ENCODE data around the gene TAF6L.
"Not testable (repeated sequence)": the region's sequence is repeated elsewhere in the genome, so short reads cannot be mapped to it uniquely, and the experiment has no call there.

TAF6L gene

DNA sequence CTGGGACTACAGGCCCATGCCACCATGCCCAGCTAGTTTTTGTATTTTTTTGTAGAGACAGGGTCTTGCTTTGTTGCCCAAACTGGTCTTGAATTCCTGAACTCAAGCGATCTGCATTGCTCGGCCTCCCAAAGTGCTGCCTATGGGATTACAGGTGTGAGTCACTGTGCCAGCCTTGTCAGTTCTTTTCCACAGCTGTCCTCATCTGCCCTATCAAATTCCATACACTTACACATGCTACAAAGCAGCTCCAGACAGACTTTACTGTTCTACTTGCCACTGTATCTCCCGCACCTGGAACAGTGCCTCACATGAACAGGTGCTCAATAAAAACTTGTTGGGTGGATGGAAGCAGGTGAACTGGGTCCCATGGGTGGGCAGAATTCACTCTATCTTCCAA, 52.5 kb downstream of the TAF6L start:
- no peak overlapping the region for H3K4me2 ChIP-seq (ENCODE audit: low read depth, low read length, poor library complexity, severe bottlenecking)
- H3K79me2 ChIP-seq (ENCODE audit: insufficient read depth, low read length): peaks cover 11% of the 10 kb centered on the region; the same call in 1 of the 2 replicates
- no peak overlapping the region for H3K4me3 ChIP-seq (ENCODE audit: low read length, poor library complexity, severe bottlenecking)
- H3K9ac ChIP-seq (ENCODE audit: low read depth, low read length, poor library complexity, severe bottlenecking): no peak overlapping the region
- H3K4me1 ChIP-seq (ENCODE audit: insufficient read depth, low read length, poor library complexity, severe bottlenecking): no peaks in the 10 kb centered on the region
- peaks cover 40% of the 10 kb centered on the region; the same call in 1 of the 2 replicates for H3K36me3 ChIP-seq (ENCODE audit: insufficient read depth, low read length)
- no peaks in the 10 kb centered on the region for H3K9me2 ChIP-seq (replicated peaks; ENCODE audit: low read depth, low read length)
- TF ChIP-seq EZH2phosphoT487 (IDR thresholded peaks at IDR 0.05; ENCODE audit: borderline replicate concordance): no peak
- TF ChIP-seq, protein P1, sequence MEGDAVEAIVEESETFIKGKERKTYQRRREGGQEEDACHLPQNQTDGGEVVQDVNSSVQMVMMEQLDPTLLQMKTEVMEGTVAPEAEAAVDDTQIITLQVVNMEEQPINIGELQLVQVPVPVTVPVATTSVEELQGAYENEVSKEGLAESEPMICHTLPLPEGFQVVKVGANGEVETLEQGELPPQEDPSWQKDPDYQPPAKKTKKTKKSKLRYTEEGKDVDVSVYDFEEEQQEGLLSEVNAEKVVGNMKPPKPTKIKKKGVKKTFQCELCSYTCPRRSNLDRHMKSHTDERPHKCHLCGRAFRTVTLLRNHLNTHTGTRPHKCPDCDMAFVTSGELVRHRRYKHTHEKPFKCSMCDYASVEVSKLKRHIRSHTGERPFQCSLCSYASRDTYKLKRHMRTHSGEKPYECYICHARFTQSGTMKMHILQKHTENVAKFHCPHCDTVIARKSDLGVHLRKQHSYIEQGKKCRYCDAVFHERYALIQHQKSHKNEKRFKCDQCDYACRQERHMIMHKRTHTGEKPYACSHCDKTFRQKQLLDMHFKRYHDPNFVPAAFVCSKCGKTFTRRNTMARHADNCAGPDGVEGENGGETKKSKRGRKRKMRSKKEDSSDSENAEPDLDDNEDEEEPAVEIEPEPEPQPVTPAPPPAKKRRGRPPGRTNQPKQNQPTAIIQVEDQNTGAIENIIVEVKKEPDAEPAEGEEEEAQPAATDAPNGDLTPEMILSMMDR (conservative IDR thresholded peaks at IDR 0.05; ENCODE audit: low read length): no peak
- H3F3A ChIP-seq (ENCODE audit: low read depth): no peaks in the 10 kb centered on the region
- no peaks in the 10 kb centered on the region for H3K9me3 ChIP-seq (ENCODE audit: insufficient read depth, low read depth, low read length)
- no peak overlapping the region for H2AFZ ChIP-seq (ENCODE audit: low read length)
- no peaks in the 10 kb centered on the region for H3K27me3 ChIP-seq (ENCODE audit: insufficient read depth, low read length, poor library complexity, severe bottlenecking)
- no peaks in the 10 kb centered on the region for H4K20me1 ChIP-seq (ENCODE audit: insufficient read depth, low read length, poor library complexity, severe bottlenecking)

DNA sequence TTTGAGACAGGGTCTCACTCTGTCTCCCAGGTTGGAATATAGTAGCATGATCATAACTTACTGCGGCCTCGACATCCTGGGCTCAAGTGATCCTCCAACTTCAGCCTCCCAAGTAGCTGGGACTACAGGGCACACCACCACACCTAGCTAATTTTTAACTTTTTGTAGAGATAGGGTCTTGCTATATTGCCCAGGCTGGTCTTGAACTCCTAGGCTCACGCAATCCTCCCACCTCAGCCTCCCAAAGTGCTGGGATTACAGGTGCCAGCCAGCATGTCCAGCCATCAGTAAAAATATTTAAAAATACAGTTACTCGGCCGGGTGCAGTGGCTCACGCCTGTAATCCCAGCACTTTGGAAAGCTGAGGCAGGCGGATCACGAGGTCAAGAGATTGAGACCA, 56.9 kb downstream of the TAF6L start:
- Histone ChIP-seq H3K36me3 (ENCODE audit: insufficient read depth, low read length) (peaks cover 31% of the 10 kb centered on the region; the same call in 1 of the 2 replicates), H3K79me2 (ENCODE audit: insufficient read depth, low read length) (peaks cover 33% of the 10 kb centered on the region), H3K4me1 (ENCODE audit: insufficient read depth, low read length, poor library complexity, severe bottlenecking) (peaks cover 14% of the 10 kb centered on the region)
- H3K4me3 ChIP-seq (ENCODE audit: low read length, poor library complexity, severe bottlenecking); H3K9me3 ChIP-seq (ENCODE audit: insufficient read depth, low read depth, low read length); H3K4me2 ChIP-seq (ENCODE audit: low read depth, low read length, poor library complexity, severe bottlenecking); H2AFZ ChIP-seq (ENCODE audit: low read length); H3K27me3 ChIP-seq (ENCODE audit: insufficient read depth, low read length, poor library complexity, severe bottlenecking); H3K9me2 ChIP-seq (replicated peaks; ENCODE audit: low read depth, low read length); H3K9ac ChIP-seq (ENCODE audit: low read depth, low read length, poor library complexity, severe bottlenecking); H4K20me1 ChIP-seq (ENCODE audit: insufficient read depth, low read length, poor library complexity, severe bottlenecking); H3F3A ChIP-seq (ENCODE audit: low read depth): not testable (repeated sequence)

DNA sequence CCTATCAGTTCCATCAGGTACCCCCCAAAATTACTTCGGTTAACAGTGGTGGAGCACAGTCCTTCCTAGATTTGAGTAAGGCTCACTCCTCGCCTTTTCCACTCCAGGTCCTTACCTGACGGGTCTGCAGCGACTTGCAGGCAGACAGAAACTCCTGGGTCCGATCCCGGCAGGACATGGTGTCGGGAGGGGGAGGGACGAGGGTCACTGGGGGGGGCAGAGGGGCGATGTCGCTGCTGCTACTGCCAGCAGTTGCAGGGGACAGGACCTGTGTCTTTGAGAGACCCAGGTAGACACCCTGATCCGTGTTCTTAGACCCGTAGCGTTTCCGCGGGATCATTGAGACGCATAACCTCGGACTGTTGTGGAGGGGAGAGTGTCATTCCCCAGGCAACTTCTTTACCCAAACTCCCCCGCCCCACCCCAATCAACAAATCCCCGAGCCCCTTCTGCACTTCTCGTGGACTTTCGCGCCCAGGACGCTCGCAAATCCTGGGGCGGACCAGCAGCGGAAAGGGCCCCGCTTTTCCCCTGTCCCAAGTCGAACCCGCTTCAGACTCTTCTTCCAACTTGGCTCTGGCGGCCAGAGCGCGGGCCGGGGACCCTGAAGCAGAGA, 59.8 kb downstream of the TAF6L start:
- no peaks in the 10 kb centered on the region for H3F3A ChIP-seq (ENCODE audit: low read depth)
- no peaks in the 10 kb centered on the region for H3K27me3 ChIP-seq (ENCODE audit: insufficient read depth, low read length, poor library complexity, severe bottlenecking)
- peaks cover 17% of the 10 kb centered on the region; the same call in 1 of the 2 replicates for H3K36me3 ChIP-seq (ENCODE audit: insufficient read depth, low read length)
- H3K4me2 ChIP-seq (ENCODE audit: low read depth, low read length, poor library complexity, severe bottlenecking): peak overlapping the region; percentile 80
- H3K79me2 ChIP-seq (ENCODE audit: insufficient read depth, low read length): peaks cover 44% of the 10 kb centered on the region
- peak overlapping the region; percentile 76; the same call in 1 of the 2 replicates for H2AFZ ChIP-seq (ENCODE audit: low read length)
- peaks cover 14% of the 10 kb centered on the region for H3K4me1 ChIP-seq (ENCODE audit: insufficient read depth, low read length, poor library complexity, severe bottlenecking)
- H3K9me2 ChIP-seq (replicated peaks; ENCODE audit: low read depth, low read length): no peaks in the 10 kb centered on the region
- peaks cover 8% of the 10 kb centered on the region for H4K20me1 ChIP-seq (ENCODE audit: insufficient read depth, low read length, poor library complexity, severe bottlenecking)
- H3K4me3 ChIP-seq (ENCODE audit: low read length, poor library complexity, severe bottlenecking): peak overlapping the region; percentile 93
- no peak for TF ChIP-seq EZH2phosphoT487 (IDR thresholded peaks at IDR 0.05; ENCODE audit: borderline replicate concordance)
- TF ChIP-seq, protein P1 (conservative IDR thresholded peaks at IDR 0.05; ENCODE audit: low read length): no peak
- peak overlapping the region; percentile 80 for H3K9ac ChIP-seq (ENCODE audit: low read depth, low read length, poor library complexity, severe bottlenecking)
- no peaks in the 10 kb centered on the region for H3K9me3 ChIP-seq (ENCODE audit: insufficient read depth, low read depth, low read length)
